Progenitor cell of endocrine pancreas (in vitro differentiated cells): Measurements from ENCODE around the gene SCGB2B2. TPM values are rescaled to one million over a fixed set of nuclear protein-coding genes. Genes with fewer than 3 reads are reported as not detected.
"Not testable (repeated sequence)": the region's sequence is repeated elsewhere in the genome, so short reads cannot be mapped to it uniquely, and the experiment has no call there.

Source experiments
- DNase-seq: peaks from one replicate; pipeline ENCODE4 v3.0.0; 2021; ENCODE audit warnings: low spot score; ENCODE audit not compliant: unreplicated experiment
- H3K27ac Mint-ChIP-seq: 2 replicates; pipeline ENCODE4 v1.8.0; 2021; ENCODE audit warnings: mild to moderate bottlenecking, moderate library complexity, mixed read lengths
- H3K27me3 Mint-ChIP-seq: 2 replicates; pipeline ENCODE4 v1.8.0; 2021; ENCODE audit warnings: mixed read lengths
- H3K36me3 Mint-ChIP-seq: 2 replicates; pipeline ENCODE4 v1.8.0; 2022; ENCODE audit warnings: mixed read lengths; ENCODE audit not compliant: insufficient read depth
- H3K4me1 Mint-ChIP-seq: 2 replicates; pipeline ENCODE4 v1.8.0; 2021; ENCODE audit warnings: low read depth, mixed read lengths
- H3K4me3 Mint-ChIP-seq: 2 replicates; pipeline ENCODE4 v1.8.0; 2021; ENCODE audit warnings: low read depth, mild to moderate bottlenecking, moderate library complexity, mixed read lengths
- H3K9me3 Mint-ChIP-seq: 2 replicates; pipeline ENCODE4 v1.8.0; 2021; ENCODE audit warnings: low read depth, mixed read lengths
- CTCF ChIP-seq: fragments of 200-600 bp; sonication (generic); IDR thresholded peaks from one replicate; pipeline ENCODE4 v1.5.0; 2021; ENCODE audit warnings: antibody characterized with exemption, mild to moderate bottlenecking; ENCODE audit not compliant: unreplicated experiment
- total RNA-seq: library from RNA; stranded (reverse); gene quantifications from 2 replicates; pipeline ENCODE4 v1.2.1, GENCODE V29; 2021

The SCGB2B2 gene
- total RNA-seq, 1 donor from 2014 or later: 0.84 TPM

GRCh38 chr19:34688592-34688991 lies 11.6 kb upstream of the SCGB2B2 start:
- Mint-ChIP-seq H3K4me3 (no peak overlapping the region), H3K4me1 (no peaks in the 10 kb centered on the region)

DNA sequence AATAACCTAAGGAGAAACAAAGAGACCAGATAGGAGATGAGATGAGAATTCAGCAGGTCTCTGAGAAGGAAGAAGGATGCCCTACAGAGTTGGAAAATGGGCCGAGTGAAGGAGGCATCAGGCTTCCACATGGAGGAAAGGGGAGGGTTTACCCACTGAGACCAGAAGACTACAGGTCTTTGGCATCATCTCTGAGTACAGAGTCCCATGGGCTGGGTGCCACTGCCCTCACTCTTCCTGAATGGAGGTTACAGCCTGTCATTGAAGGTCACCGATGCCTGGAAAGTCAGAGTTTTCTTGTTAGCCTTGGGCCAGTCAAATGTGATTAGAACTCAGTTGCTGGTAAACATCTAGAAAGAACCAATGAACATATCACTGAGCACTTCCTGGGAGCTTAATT lies 10.4 kb upstream of the SCGB2B2 start:
- Mint-ChIP-seq H3K9me3 (peaks cover 38% of the 10 kb centered on the region), H3K36me3 (peaks cover 42% of the 10 kb centered on the region), H3K27me3 (peaks cover 13% of the 10 kb centered on the region), H3K27ac (no peak overlapping the region), H3K4me3 (no peak overlapping the region), H3K4me1 (no peaks in the 10 kb centered on the region)
- no peak for DNase-seq
- no peak for TF ChIP-seq CTCF

More at GRCh38 chr19:34688592-34688991, 11.6 kb upstream of the SCGB2B2 start:
- Mint-ChIP-seq H3K9me3 (peaks cover 29% of the 10 kb centered on the region), H3K27me3 (peaks cover 17% of the 10 kb centered on the region), H3K36me3 (peaks cover 30% of the 10 kb centered on the region), H3K27ac (no peak overlapping the region)
- DNase-seq: no peak
- no peak for TF ChIP-seq CTCF

DNA sequence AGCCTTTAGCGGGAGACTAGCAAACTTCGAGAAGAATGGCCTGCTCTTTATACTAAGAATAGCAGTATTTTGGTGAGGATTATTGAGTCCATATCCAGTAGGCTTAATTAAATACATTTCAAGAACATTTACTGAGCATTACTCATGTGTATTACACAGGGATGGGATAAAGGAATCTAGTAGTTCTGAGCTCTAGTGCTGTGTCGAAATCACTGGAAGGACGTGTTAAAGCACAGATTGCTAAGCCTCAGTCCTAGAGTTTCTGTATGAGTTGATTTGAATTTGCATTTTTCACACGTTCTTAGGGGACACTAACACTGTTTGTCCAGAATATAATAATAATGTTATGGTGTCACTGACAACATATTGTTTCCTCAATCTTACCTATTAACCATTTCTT lies 9.5 kb upstream of the SCGB2B2 start:
- H3K36me3 Mint-ChIP-seq: peaks cover 49% of the 10 kb centered on the region

GRCh38 chr19:34685266-34685665 lies 8.3 kb upstream of the SCGB2B2 start:
- not testable (repeated sequence) for H3K4me1 Mint-ChIP-seq, H3K27me3 Mint-ChIP-seq, H3K4me3 Mint-ChIP-seq, H3K27ac Mint-ChIP-seq, DNase-seq
- peaks cover 59% of the 10 kb centered on the region for H3K36me3 Mint-ChIP-seq
- H3K9me3 Mint-ChIP-seq: peaks cover 49% of the 10 kb centered on the region

More for the DNA sequence above, 9.5 kb upstream of the SCGB2B2 start:
- TF ChIP-seq CTCF: no peak
- Mint-ChIP-seq H3K27me3 (peaks cover 10% of the 10 kb centered on the region), H3K4me3 (no peak overlapping the region), H3K4me1 (no peaks in the 10 kb centered on the region), H3K9me3 (peaks cover 42% of the 10 kb centered on the region), H3K27ac (no peak overlapping the region)
- DNase-seq: no peak

DNA sequence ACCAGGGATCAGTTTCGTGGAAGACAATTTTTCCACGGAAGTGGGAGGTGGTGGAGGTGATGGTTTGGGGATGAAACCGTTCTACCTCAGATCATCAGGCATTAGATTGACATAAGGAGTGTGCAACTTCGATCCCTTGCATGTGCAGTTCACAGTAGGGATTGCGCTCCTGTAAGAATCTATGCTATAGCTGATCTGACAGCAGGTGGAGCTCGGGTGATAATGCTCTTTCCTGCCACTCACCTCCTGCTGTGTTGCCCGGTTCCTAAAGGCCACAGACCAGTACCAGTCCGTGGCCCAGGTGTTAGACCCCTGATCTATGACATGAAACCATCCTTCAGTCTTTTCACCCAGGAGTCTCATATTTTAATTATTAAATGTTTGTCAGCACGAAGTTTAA lies 4.5 kb upstream of the SCGB2B2 start:
- peaks cover 71% of the 10 kb centered on the region for H3K36me3 Mint-ChIP-seq
- peaks cover 15% of the 10 kb centered on the region for H3K4me1 Mint-ChIP-seq
- no peak overlapping the region for H3K27ac Mint-ChIP-seq
- peaks cover 49% of the 10 kb centered on the region for H3K9me3 Mint-ChIP-seq
- DNase-seq: no peak
- H3K27me3 Mint-ChIP-seq: no peaks in the 10 kb centered on the region
- no peak for TF ChIP-seq CTCF
- H3K4me3 Mint-ChIP-seq: no peak overlapping the region

GRCh38 chr19:34678421-34678820 lies 1.5 kb upstream of the SCGB2B2 start:
- Mint-ChIP-seq H3K4me3 (peak overlapping the region; percentile 90), H3K27me3 (peaks cover 8% of the 10 kb centered on the region), H3K27ac (peak overlapping the region; percentile 97), H3K4me1 (peaks cover 18% of the 10 kb centered on the region), H3K9me3 (peaks cover 29% of the 10 kb centered on the region), H3K36me3 (peaks cover 45% of the 10 kb centered on the region)
- DNase-seq: no peak
- no peak for TF ChIP-seq CTCF
